Glutamatergic neuron (in vitro differentiated cells): ENCODE data around the gene TNFRSF1A. TPM values are rescaled to one million over a fixed set of nuclear protein-coding genes. Genes with fewer than 3 reads are reported as not detected.

ENCODE experiments used
- DNase-seq: peaks from one replicate; pipeline ENCODE4 v3.0.0; 2022
- H3K27ac Mint-ChIP-seq: one replicate; pipeline ENCODE4 v1.8.0; 2020; ENCODE audit warnings: mild to moderate bottlenecking, mixed read lengths, inconsistent platforms; ENCODE audit not compliant: unreplicated experiment
- H3K27me3 Mint-ChIP-seq: one replicate; pipeline ENCODE4 v1.8.0; 2020; ENCODE audit warnings: mild to moderate bottlenecking, moderate library complexity, mixed read lengths, inconsistent platforms; ENCODE audit not compliant: unreplicated experiment
- H3K36me3 Mint-ChIP-seq: one replicate; pipeline ENCODE4 v1.8.0; 2020; ENCODE audit warnings: mild to moderate bottlenecking, mixed read lengths, inconsistent platforms; ENCODE audit not compliant: unreplicated experiment
- H3K4me1 Mint-ChIP-seq: one replicate; pipeline ENCODE4 v1.8.0; 2020; ENCODE audit warnings: mild to moderate bottlenecking, low read depth, mixed read lengths, inconsistent platforms; ENCODE audit not compliant: unreplicated experiment
- H3K4me3 Mint-ChIP-seq: one replicate; pipeline ENCODE4 v1.8.0; 2020; ENCODE audit warnings: mild to moderate bottlenecking, mixed read lengths, inconsistent platforms; ENCODE audit not compliant: unreplicated experiment
- H3K9me3 Mint-ChIP-seq: one replicate; pipeline ENCODE4 v1.8.0; 2020; ENCODE audit warnings: mild to moderate bottlenecking, moderate library complexity, mixed read lengths, inconsistent platforms; ENCODE audit not compliant: unreplicated experiment
- CTCF ChIP-seq: fragments of 200-600 bp; sonication (generic); IDR thresholded peaks from one replicate; pipeline ENCODE4 v1.5.0; 2021; ENCODE audit not compliant: partially characterized antibody, unreplicated experiment
- total RNA-seq: library from RNA; stranded (reverse); fragmentation: NEBNext Ultra II Directional; extraction: Animal tissue kit (Norgen Biotek cat#: 25700); gene quantifications from one replicate; pipeline ENCODE4 v1.2.1, GENCODE V29; 2021; ENCODE audit not compliant: unreplicated experiment

The TNFRSF1A gene
- total RNA-seq, 1 donor from 2014 or later, result 7.4 TPM

DNA sequence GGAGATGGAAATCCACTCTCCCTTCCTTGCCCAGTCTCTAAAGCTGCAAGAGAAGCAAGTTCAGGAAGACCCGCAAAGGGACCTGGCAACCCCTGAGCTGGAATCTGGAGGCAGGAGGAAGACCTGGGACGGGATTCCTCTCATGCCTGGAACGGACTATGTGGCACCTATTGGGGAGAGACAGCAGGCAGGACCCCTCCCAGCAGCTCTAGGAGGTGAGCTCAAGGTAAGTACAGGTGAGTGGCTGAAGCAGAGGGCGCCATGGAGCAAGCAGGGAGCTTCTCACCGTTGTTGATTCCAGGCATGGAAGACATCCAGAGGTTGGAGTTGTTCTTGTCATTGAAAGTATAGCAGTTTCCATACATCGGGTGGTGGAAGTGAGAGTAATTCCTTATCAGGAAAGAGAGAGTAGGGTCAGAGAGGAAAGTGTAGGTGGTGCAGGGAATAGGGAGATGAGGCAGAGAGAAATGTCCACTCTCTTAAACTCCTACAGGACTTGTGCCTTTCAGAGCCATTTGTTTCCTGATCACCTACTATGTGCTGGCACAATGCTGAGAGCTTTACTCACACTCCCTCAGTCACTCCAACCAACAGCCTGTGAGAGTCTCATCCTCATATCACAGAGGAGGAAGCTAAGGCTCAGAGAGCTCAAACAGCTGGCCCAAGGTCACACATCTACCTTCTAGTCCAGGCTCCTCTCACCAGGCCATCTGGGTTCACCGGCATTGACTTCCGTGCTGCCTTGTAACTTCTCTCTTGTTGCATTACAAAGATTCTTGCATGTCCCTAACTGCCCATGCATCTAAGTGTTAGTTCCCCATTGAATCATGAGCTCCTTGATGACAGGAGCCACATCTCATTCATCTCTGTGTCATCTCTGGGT, 13.9 kb upstream of the TNFRSF1A start:
- H3K36me3 Mint-ChIP-seq, result peaks cover 3% of the 10 kb centered on the region
- TF ChIP-seq CTCF, result no peak
- H3K9me3 Mint-ChIP-seq, result peaks cover 3% of the 10 kb centered on the region
- no peak overlapping the region for H3K27ac Mint-ChIP-seq
- peaks cover 13% of the 10 kb centered on the region for H3K27me3 Mint-ChIP-seq
- peaks cover 9% of the 10 kb centered on the region for H3K4me1 Mint-ChIP-seq
- no peak overlapping the region for H3K4me3 Mint-ChIP-seq
- no peak for DNase-seq

- H3K4me3 Mint-ChIP-seq, result no peak overlapping the region
- H3K9me3 Mint-ChIP-seq, result no peaks in the 10 kb centered on the region
- peaks cover 13% of the 10 kb centered on the region for H3K27me3 Mint-ChIP-seq
- peaks cover 9% of the 10 kb centered on the region for H3K4me1 Mint-ChIP-seq
- no peak for TF ChIP-seq CTCF
- peaks cover 3% of the 10 kb centered on the region for H3K36me3 Mint-ChIP-seq
- no peak for DNase-seq
- H3K27ac Mint-ChIP-seq, result no peak overlapping the region
Measured at GRCh38 chr12:6354495-6355393, 12.9 kb upstream of the TNFRSF1A start.

DNA sequence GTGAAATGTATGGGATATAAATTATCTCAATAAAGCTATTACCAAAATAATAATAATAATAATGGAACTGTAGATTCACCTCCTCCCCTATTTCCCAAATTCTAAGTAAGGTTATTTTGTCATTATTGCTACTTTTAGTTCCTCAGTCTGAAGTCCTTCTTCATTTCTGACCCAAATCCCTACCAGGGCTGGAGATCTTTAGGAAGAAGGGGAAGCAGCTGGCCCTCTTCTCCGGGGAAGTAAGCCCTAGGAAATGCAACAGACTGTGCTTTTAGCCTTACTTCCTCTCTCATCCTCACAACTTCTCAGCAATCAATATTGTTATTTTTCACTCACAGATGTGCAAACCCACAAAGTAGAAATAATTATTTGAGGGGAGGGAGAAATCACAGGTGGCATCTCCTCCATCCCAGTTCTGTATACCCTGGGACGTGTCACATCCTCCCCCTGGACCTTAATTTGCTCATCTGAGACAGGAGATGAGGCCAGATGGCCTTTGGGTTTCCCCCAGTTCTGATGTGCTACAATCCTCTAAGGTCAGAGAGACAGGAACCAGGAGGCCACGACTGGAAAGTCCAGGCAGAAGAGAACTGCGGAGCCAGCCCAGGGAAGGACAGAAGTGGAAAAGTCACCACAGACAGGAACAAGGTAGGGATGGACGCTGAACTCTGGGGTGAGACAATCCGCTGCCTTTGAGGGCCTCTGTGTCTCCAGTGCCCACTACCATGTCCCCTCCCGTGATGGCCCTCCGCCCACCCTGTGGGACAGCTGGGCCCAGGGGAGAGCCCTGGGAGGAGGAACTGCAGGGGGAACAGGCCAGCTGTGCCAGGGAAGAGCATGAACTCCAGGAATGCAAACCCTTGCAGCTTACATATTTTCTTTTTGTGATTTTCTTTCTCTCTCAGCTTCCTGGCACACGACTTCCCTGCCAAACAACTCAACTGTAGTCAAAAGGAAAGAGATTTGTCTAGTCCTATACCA, 10.6 kb upstream of the TNFRSF1A start:
- no peak for TF ChIP-seq CTCF
- H3K27ac Mint-ChIP-seq, result peak overlapping the region; percentile 15
- H3K4me1 Mint-ChIP-seq, result peaks cover 9% of the 10 kb centered on the region
- no peaks in the 10 kb centered on the region for H3K9me3 Mint-ChIP-seq
- H3K4me3 Mint-ChIP-seq, result no peak overlapping the region
- peaks cover 3% of the 10 kb centered on the region for H3K36me3 Mint-ChIP-seq
- H3K27me3 Mint-ChIP-seq, result peaks cover 13% of the 10 kb centered on the region
- no peak for DNase-seq

GRCh38 chr12:6351622-6352021, 9.7 kb upstream of the TNFRSF1A start:
- no peaks in the 10 kb centered on the region for H3K9me3 Mint-ChIP-seq
- peaks cover 13% of the 10 kb centered on the region for H3K27me3 Mint-ChIP-seq
- TF ChIP-seq CTCF, result no peak
- no peak overlapping the region for H3K4me3 Mint-ChIP-seq
- no peak for DNase-seq
- H3K27ac Mint-ChIP-seq, result no peak overlapping the region
- peaks cover 9% of the 10 kb centered on the region for H3K4me1 Mint-ChIP-seq
- H3K36me3 Mint-ChIP-seq, result peaks cover 7% of the 10 kb centered on the region
